Testis (tissue), 2 donors: ENCODE measurements around the gene PORCN.
"Not testable (repeated sequence)": the region's sequence is repeated elsewhere in the genome, so short reads cannot be mapped to it uniquely, and the experiment has no call there.

Experiments
- POLR2A ChIP-seq: fragments of 450-650 bp; IDR thresholded peaks from one replicate; pipeline ENCODE4 v1.6.1; 2017; ENCODE audit warnings: antibody characterized with exemption, mild to moderate bottlenecking, moderate library complexity
- TF ChIP-seq, protein P1 (sequence below), 3 experiments: fragments of 450-650 bp in 2 of 3; fragments of 200-600 bp in 1 of 3; sonication (generic) in 1 of 3; IDR thresholded peaks; one replicate each; pipeline ENCODE4 v1.5.1; 2016 to 2019; ENCODE audit warnings: antibody characterized with exemption in 3 of 3, mild to moderate bottlenecking in 2 of 3, moderate library complexity in 1 of 3

DNA sequence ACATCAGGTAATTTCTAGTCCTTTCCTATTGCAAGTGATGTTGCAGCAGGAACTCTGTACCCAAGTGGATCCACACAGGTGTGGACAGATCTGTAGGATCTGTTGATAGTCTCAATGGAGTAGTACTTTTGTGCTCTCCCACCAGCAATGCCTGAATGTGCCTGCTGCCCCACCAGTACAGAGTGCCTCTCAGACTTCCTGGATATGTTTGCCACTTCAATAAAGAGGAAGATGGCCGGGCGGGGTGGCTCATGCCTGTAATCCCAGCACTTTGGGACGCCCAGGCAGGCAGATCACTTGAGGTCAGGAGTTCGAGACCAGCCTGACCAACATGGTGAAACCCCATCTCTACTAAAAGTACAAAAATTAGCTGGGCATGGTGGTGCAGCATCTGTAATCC lies 10.7 kb downstream of the PORCN start:
- TF ChIP-seq, protein P1, sequence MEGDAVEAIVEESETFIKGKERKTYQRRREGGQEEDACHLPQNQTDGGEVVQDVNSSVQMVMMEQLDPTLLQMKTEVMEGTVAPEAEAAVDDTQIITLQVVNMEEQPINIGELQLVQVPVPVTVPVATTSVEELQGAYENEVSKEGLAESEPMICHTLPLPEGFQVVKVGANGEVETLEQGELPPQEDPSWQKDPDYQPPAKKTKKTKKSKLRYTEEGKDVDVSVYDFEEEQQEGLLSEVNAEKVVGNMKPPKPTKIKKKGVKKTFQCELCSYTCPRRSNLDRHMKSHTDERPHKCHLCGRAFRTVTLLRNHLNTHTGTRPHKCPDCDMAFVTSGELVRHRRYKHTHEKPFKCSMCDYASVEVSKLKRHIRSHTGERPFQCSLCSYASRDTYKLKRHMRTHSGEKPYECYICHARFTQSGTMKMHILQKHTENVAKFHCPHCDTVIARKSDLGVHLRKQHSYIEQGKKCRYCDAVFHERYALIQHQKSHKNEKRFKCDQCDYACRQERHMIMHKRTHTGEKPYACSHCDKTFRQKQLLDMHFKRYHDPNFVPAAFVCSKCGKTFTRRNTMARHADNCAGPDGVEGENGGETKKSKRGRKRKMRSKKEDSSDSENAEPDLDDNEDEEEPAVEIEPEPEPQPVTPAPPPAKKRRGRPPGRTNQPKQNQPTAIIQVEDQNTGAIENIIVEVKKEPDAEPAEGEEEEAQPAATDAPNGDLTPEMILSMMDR (IDR thresholded peaks at IDR 0.05): not testable (repeated sequence)
- TF ChIP-seq POLR2A: not testable (repeated sequence)
